Esophagus squamous epithelium (tissue), 5 donors: ENCODE results near the gene AHRR. TPM values are rescaled to one million over a fixed set of nuclear protein-coding genes. Genes with fewer than 3 reads are reported as not detected.
A peak's percentile ranks its signal among the peaks of the same experiment; 100 is the strongest.

Experiments used
- DNase-seq: peaks from one replicate; lab custom pipeline; 2025; lab: John Stamatoyannopoulos, UW
- H3K27ac ChIP-seq, 4 donors: fragments of 200-600 bp; sonication (generic); one replicate each; pipeline ENCODE4 v1.5.1; 2016 to 2019; ENCODE audit warnings: mild to moderate bottlenecking in 1 of 4
- H3K27me3 ChIP-seq, 4 donors: fragments of 200-600 bp; sonication (generic); 1 replicate in 3 of 4; 2 replicates in 1 of 4; pipeline versions ENCODE4 v1.5.1 to v1.6.0; 2017 to 2021; ENCODE audit warnings: antibody characterized with exemption in 1 of 4
- H3K36me3 ChIP-seq, 3 donors: fragments of 200-600 bp; sonication (generic); one replicate each; pipeline ENCODE4 v1.5.1; 2016 to 2019
- H3K4me1 ChIP-seq, 3 donors: fragments of 200-600 bp; sonication (generic); one replicate each; pipeline ENCODE4 v1.5.1; 2017 to 2019
- H3K4me3 ChIP-seq, 4 donors: fragments of 200-600 bp; sonication (generic); 1 replicate in 3 of 4; 2 replicates in 1 of 4; pipeline ENCODE4 v1.5.1; 2016 to 2019; ENCODE audit warnings: mild to moderate bottlenecking in 2 of 4, moderate library complexity in 1 of 4
- H3K9me3 ChIP-seq, 3 donors: fragments of 200-600 bp; sonication (generic); one replicate each; pipeline ENCODE4 v1.5.1; 2016 to 2019
- POLR2A ChIP-seq, 4 donors: fragments of 450-650 bp; IDR thresholded peaks; one replicate each; pipeline ENCODE4 v1.6.1; 2017; ENCODE audit warnings: antibody characterized with exemption in 4 of 4, mild to moderate bottlenecking in 4 of 4, moderate library complexity in 3 of 4
- WGBS, 2 donors: methylation state at CpG; one replicate each; pipeline ENCODE4 v1.1.5; 2018; 5-methylcytosine and 5-hydroxymethylcytosine counted together
- intact Hi-C: fragments of 100-400 bp; cut with DNase I; formaldehyde crosslinking; loops from one replicate; pipeline ENCODE4 v1.15.0; 2022
- total RNA-seq, 4 donors: library from RNA; depleted of rRNA; stranded (reverse); fragments of >200 nt; gene quantifications; one replicate each; pipeline ENCODE4 v1.1.0, GENCODE V29; 2016
- TF ChIP-seq, protein P1 (sequence below), 6 experiments: fragments of 450-650 bp in 4 of 6; fragments of 200-600 bp in 2 of 6; sonication (generic) in 2 of 6; IDR thresholded peaks; one replicate each; pipeline ENCODE4 v1.5.1; 2016 to 2019; ENCODE audit warnings: antibody characterized with exemption in 6 of 6, mild to moderate bottlenecking in 4 of 6, moderate library complexity in 4 of 6
- donor health status: DM: yes; HTN: yes; CAD: no.

AHRR gene
- total RNA-seq, 4 donors from 2014 or later = 0.66 to 1.5 (median 1.1) TPM

GRCh38 chr5:445591-445990, 124.1 kb downstream of the AHRR start:
- TF ChIP-seq, protein P1, sequence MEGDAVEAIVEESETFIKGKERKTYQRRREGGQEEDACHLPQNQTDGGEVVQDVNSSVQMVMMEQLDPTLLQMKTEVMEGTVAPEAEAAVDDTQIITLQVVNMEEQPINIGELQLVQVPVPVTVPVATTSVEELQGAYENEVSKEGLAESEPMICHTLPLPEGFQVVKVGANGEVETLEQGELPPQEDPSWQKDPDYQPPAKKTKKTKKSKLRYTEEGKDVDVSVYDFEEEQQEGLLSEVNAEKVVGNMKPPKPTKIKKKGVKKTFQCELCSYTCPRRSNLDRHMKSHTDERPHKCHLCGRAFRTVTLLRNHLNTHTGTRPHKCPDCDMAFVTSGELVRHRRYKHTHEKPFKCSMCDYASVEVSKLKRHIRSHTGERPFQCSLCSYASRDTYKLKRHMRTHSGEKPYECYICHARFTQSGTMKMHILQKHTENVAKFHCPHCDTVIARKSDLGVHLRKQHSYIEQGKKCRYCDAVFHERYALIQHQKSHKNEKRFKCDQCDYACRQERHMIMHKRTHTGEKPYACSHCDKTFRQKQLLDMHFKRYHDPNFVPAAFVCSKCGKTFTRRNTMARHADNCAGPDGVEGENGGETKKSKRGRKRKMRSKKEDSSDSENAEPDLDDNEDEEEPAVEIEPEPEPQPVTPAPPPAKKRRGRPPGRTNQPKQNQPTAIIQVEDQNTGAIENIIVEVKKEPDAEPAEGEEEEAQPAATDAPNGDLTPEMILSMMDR (IDR thresholded peaks at IDR 0.05) = no peak
- no peak for TF ChIP-seq POLR2A (IDR thresholded peaks at IDR 0.05)
- peaks cover 19 to 53% (median 33%) of the 10 kb centered on the region in 3 donors for H3K36me3 ChIP-seq
- no peak for DNase-seq
- intact Hi-C loops = loop anchor here (10.0 kb wide), 1 partner anchor 169 kb away; the partner anchor contains the start of gene CEP72
- WGBS, 2 donors = 78 to 87% methylated on average over 4 to 10 of the region's 10 CpGs
- H3K4me3 ChIP-seq = no peak overlapping the region
- peak overlapping the region in 2 of 4 donors; percentile 34 to 55 for H3K27ac ChIP-seq
- no peaks in the 10 kb centered on the region for H3K27me3 ChIP-seq
- peaks cover 27 to 66% (median 42%) of the 10 kb centered on the region in 3 donors for H3K4me1 ChIP-seq
- H3K9me3 ChIP-seq = no peaks in the 10 kb centered on the region

GRCh38 chr5:446066-446882, 124.8 kb downstream of the AHRR start:
- no peak for TF ChIP-seq POLR2A (IDR thresholded peaks at IDR 0.05)
- TF ChIP-seq, protein P1 (IDR thresholded peaks at IDR 0.05) = no peak
- WGBS, 2 donors = 63 to 73% methylated on average over 13 to 14 of the region's 19 CpGs
- H3K4me1 ChIP-seq = peaks cover 27 to 66% (median 42%) of the 10 kb centered on the region in 3 donors
- no peak for DNase-seq
- peaks cover 0 to 3% (median under 1%) of the 10 kb centered on the region in 3 donors for H3K9me3 ChIP-seq
- H3K27me3 ChIP-seq = no peaks in the 10 kb centered on the region
- intact Hi-C loops = loop anchor here (10.0 kb wide), 1 partner anchor 169 kb away; the partner anchor contains the start of gene CEP72
- H3K27ac ChIP-seq = peak overlapping the region in 2 of 4 donors; percentile 34 to 55
- no peak overlapping the region for H3K4me3 ChIP-seq
- H3K36me3 ChIP-seq = peaks cover 19 to 60% (median 33%) of the 10 kb centered on the region in 3 donors

DNA sequence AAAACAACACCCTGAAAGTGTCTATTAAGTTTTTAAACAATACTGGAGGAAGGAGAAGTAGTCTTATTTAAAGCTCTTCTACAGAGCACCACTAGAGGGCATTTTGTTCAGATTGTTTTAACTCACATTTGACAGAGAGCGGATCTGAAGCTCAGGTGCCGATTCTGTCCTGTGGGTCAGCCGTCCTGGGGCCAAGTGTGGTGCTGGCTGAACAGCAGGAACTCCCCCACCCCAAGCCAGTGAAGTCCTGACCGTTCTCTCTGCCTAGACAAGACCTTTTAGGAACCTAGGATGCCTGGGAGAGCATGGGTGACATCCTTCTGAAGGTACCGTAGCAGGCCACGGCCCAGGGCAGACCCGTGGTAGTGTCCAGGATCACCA, 125.4 kb downstream of the AHRR start:
- Histone ChIP-seq H3K27me3 (no peaks in the 10 kb centered on the region), H3K9me3 (peaks cover 0 to 9% (median 7%) of the 10 kb centered on the region in 3 donors), H3K4me1 (peaks cover 26 to 65% (median 41%) of the 10 kb centered on the region in 3 donors), H3K36me3 (peaks cover 19 to 66% (median 36%) of the 10 kb centered on the region in 3 donors), H3K4me3 (no peak overlapping the region), H3K27ac (peak overlapping the region in 2 of 4 donors; percentile 32 to 55)
- WGBS, 2 donors = 48 to 54% methylated on average over 7 of the region's 7 CpGs
- no peak for TF ChIP-seq POLR2A (IDR thresholded peaks at IDR 0.05)
- TF ChIP-seq, protein P1 (IDR thresholded peaks at IDR 0.05) = peak; percentile 13 to 62 (median 48)
- no peak for DNase-seq
- intact Hi-C loops = loop anchor here (10.0 kb wide), 1 partner anchor 168 kb away; the partner anchor contains the start of gene CEP72

GRCh38 chr5:447501-447900, 126.0 kb downstream of the AHRR start:
- no peak for DNase-seq
- H3K27me3 ChIP-seq = no peaks in the 10 kb centered on the region
- intact Hi-C loops = loop anchor here (10.0 kb wide), 1 partner anchor 167 kb away; the partner anchor contains the start of gene CEP72

More at GRCh38 chr5:447501-447900, 126.0 kb downstream of the AHRR start:
- Histone ChIP-seq H3K9me3 (peaks cover 0 to 14% (median 12%) of the 10 kb centered on the region in 3 donors), H3K36me3 (peaks cover 19 to 72% (median 37%) of the 10 kb centered on the region in 3 donors), H3K4me1 (peaks cover 20 to 59% (median 36%) of the 10 kb centered on the region in 3 donors), H3K27ac (no peak overlapping the region), H3K4me3 (no peak overlapping the region)
- 83 to 90% methylated on average over 13 to 16 of the region's 21 CpGs for WGBS, 2 donors
- TF ChIP-seq, protein P1 (IDR thresholded peaks at IDR 0.05) = no peak
- no peak for TF ChIP-seq POLR2A (IDR thresholded peaks at IDR 0.05)
